GOT3 (cell line): ENCODE measurements around the gene TMEM225B.
"Not testable (repeated sequence)": the region's sequence is repeated elsewhere in the genome, so short reads cannot be mapped to it uniquely, and the experiment has no call there.

Experiments used
- DNase-seq: peaks from one replicate; lab custom pipeline; 2025; ENCODE audit warnings: mixed read lengths; lab: John Stamatoyannopoulos, UW

TMEM225B gene

GRCh38 chr7:99654626-99655025 is 56.6 kb downstream of the TMEM225B start:
- not testable (repeated sequence) for DNase-seq

GRCh38 chr7:99657879-99658278 is 59.8 kb downstream of the TMEM225B start:
- not testable (repeated sequence) for DNase-seq
